Measurements from ENCODE around the gene AHRR. TPM values are rescaled to one million over a fixed set of nuclear protein-coding genes. Genes with fewer than 3 reads are reported as not detected.
A peak's percentile ranks its signal among the peaks of the same experiment; 100 is the strongest.
"Not testable (repeated sequence)": the region's sequence is repeated elsewhere in the genome, so short reads cannot be mapped to it uniquely, and the experiment has no call there.

The AHRR gene
- total RNA-seq, 1 donor from 2014 or later = 1.4 TPM

GRCh38 chr5:308672-309271, 12.7 kb upstream of the AHRR start:
- Histone ChIP-seq H3K27me3 (ENCODE audit: low read depth) (no peaks in the 10 kb centered on the region), H3K4me1 (peaks cover 45% of the 10 kb centered on the region), H3K9me3 (replicated peaks) (no peaks in the 10 kb centered on the region), H3K4me3 (no peak overlapping the region), H3K36me3 (peaks cover 38% of the 10 kb centered on the region), H3K27ac (replicated peaks) (no peak overlapping the region)
- peak; percentile 33 for TF ChIP-seq CTCF (IDR thresholded peaks at IDR 0.05; ENCODE audit: borderline replicate concordance)
- DNase-seq = no peak
- intact Hi-C loops (cut with micrococcal nuclease) = no loop called here

GRCh38 chr5:309831-310230, 11.7 kb upstream of the AHRR start:
- DNase-seq; H3K27ac ChIP-seq (replicated peaks); H3K4me3 ChIP-seq; H3K27me3 ChIP-seq (ENCODE audit: low read depth); H3K9me3 ChIP-seq (replicated peaks); intact Hi-C loops (cut with micrococcal nuclease): not testable (repeated sequence)
- Histone ChIP-seq H3K36me3 (peaks cover 48% of the 10 kb centered on the region), H3K4me1 (peaks cover 45% of the 10 kb centered on the region)

- Histone ChIP-seq H3K4me1 (peaks cover 45% of the 10 kb centered on the region), H3K4me3 (no peak overlapping the region), H3K27ac (replicated peaks) (no peak overlapping the region), H3K36me3 (peaks cover 49% of the 10 kb centered on the region), H3K27me3 (ENCODE audit: low read depth) (no peaks in the 10 kb centered on the region), H3K9me3 (replicated peaks) (no peaks in the 10 kb centered on the region)
- TF ChIP-seq CTCF (IDR thresholded peaks at IDR 0.05; ENCODE audit: borderline replicate concordance) = no peak
- no peak for DNase-seq
- intact Hi-C loops (cut with micrococcal nuclease) = no loop called here
These were observed 11.0 kb upstream of the AHRR start for GRCh38 chr5:310516-310915.

GRCh38 chr5:310941-311434, 10.5 kb upstream of the AHRR start:
- Histone ChIP-seq H3K27me3 (ENCODE audit: low read depth) (no peaks in the 10 kb centered on the region), H3K27ac (replicated peaks) (no peak overlapping the region), H3K9me3 (replicated peaks) (no peaks in the 10 kb centered on the region), H3K4me1 (peaks cover 45% of the 10 kb centered on the region), H3K36me3 (peaks cover 52% of the 10 kb centered on the region), H3K4me3 (no peak overlapping the region)
- intact Hi-C loops (cut with micrococcal nuclease) = no loop called here
- TF ChIP-seq CTCF (IDR thresholded peaks at IDR 0.05; ENCODE audit: borderline replicate concordance) = no peak
- no peak for DNase-seq

GRCh38 chr5:311963-312362, 9.6 kb upstream of the AHRR start:
- H3K36me3 ChIP-seq = peaks cover 52% of the 10 kb centered on the region
- no peak for DNase-seq
- intact Hi-C loops (cut with micrococcal nuclease) = no loop called here

More at GRCh38 chr5:311963-312362, 9.6 kb upstream of the AHRR start:
- Histone ChIP-seq H3K9me3 (replicated peaks) (no peaks in the 10 kb centered on the region), H3K4me3 (no peak overlapping the region), H3K4me1 (peaks cover 46% of the 10 kb centered on the region), H3K27ac (replicated peaks) (no peak overlapping the region), H3K27me3 (ENCODE audit: low read depth) (no peaks in the 10 kb centered on the region)
- no peak for TF ChIP-seq CTCF (IDR thresholded peaks at IDR 0.05; ENCODE audit: borderline replicate concordance)
